GM18867 (cell line): Measurements from ENCODE around the gene ZNF446.
"Not testable (repeated sequence)": the region's sequence is repeated elsewhere in the genome, so short reads cannot be mapped to it uniquely, and the experiment has no call there.

Experiments
- ATAC-seq: cut with Tn5 transposase; IDR thresholded peaks from one replicate; pipeline ENCODE4 v1.9.1; 2021; ENCODE audit warnings: mild to moderate bottlenecking, moderate library complexity; ENCODE audit not compliant: unreplicated experiment

ZNF446 gene

GRCh38 chr19:58498316-58499020, 22.3 kb downstream of the ZNF446 start:
- no peak for ATAC-seq

- peak; percentile 90 for ATAC-seq
These were observed 23.1 kb downstream of the ZNF446 start for GRCh38 chr19:58499021-58499927.

- ATAC-seq: no peak
These were observed 24.1 kb downstream of the ZNF446 start for GRCh38 chr19:58500242-58500641.

- not testable (repeated sequence) for ATAC-seq
These were observed 31.6 kb downstream of the ZNF446 start for GRCh38 chr19:58507602-58508223.

- no peak for ATAC-seq
These were observed 33.6 kb downstream of the ZNF446 start for GRCh38 chr19:58509731-58510083.

GRCh38 chr19:58510084-58510862, 34.1 kb downstream of the ZNF446 start:
- ATAC-seq: no peak

GRCh38 chr19:58511353-58512208, 35.4 kb downstream of the ZNF446 start, which contains the start of gene SLC27A5:
Gene SLC27A5, minus strand, starts transcription at chr19:58511992. Its CDS starts 37 bp downstream, at chr19:58511955.
- ATAC-seq: no peak

GRCh38 chr19:58513213-58513693, 37.1 kb downstream of the ZNF446 start:
- peak; percentile 2 for ATAC-seq

- ATAC-seq: peak; percentile 67
These were observed 37.8 kb downstream of the ZNF446 start for GRCh38 chr19:58513694-58514563.

GRCh38 chr19:58514564-58515022, 38.4 kb downstream of the ZNF446 start:
- no peak for ATAC-seq

GRCh38 chr19:58515259-58515658, 39.1 kb downstream of the ZNF446 start:
- no peak for ATAC-seq

GRCh38 chr19:58516246-58516836, 40.2 kb downstream of the ZNF446 start:
- no peak for ATAC-seq

GRCh38 chr19:58516964-58517833, 41.0 kb downstream of the ZNF446 start:
- no peak for ATAC-seq

GRCh38 chr19:58518256-58519086, 42.3 kb downstream of the ZNF446 start:
- ATAC-seq: no peak

GRCh38 chr19:58519087-58519354, 42.9 kb downstream of the ZNF446 start:
- peak; percentile 3 for ATAC-seq

GRCh38 chr19:58519355-58520256, 43.5 kb downstream of the ZNF446 start, which contains the start of gene ZBTB45:
Gene ZBTB45, minus strand, starts transcription at chr19:58519810. Its CDS starts 2,137 bp downstream, at chr19:58517673.
- ATAC-seq: peak; percentile 80
